Astrocyte (in vitro differentiated cells and primary cell): ENCODE data around the gene DENND5B. TPM values are rescaled to one million over a fixed set of nuclear protein-coding genes. Genes with fewer than 3 reads are reported as not detected.

Experiments
- DNase-seq: peaks from one replicate; pipeline ENCODE4 v3.0.0-alpha.2; 2010; ENCODE audit warnings: low read depth
- FAIRE-seq: peaks from 2 replicates; lab custom pipeline; 2011; peaks lifted over from hg19 to GRCh38; lab: Jason Lieb, UNC
- H2AFZ ChIP-seq: 2 replicates; pipeline ENCODE4 v1.6.0; 2012; ENCODE audit warnings: low read depth, low read length, inconsistent platforms
- H3K27ac ChIP-seq: 2 replicates; pipeline ENCODE4 v1.5.1; 2011; ENCODE audit warnings: low read depth, low read length, inconsistent platforms
- H3K27me3 ChIP-seq: 2 replicates; pipeline ENCODE4 v1.6.0; 2011; ENCODE audit warnings: low read length, inconsistent platforms; ENCODE audit not compliant: insufficient read depth
- H3K36me3 ChIP-seq: 2 replicates; pipeline ENCODE4 v1.5.1; 2011; ENCODE audit warnings: low read length, inconsistent platforms; ENCODE audit not compliant: insufficient read depth
- H3K4me1 ChIP-seq: 2 replicates; pipeline ENCODE4 v1.5.1; 2011; ENCODE audit warnings: low read length, inconsistent platforms; ENCODE audit not compliant: insufficient read depth
- H3K4me2 ChIP-seq: 2 replicates; pipeline ENCODE4 v1.6.0; 2012; ENCODE audit warnings: low read length, inconsistent platforms
- H3K4me3 ChIP-seq: 2 replicates; pipeline ENCODE4 v1.5.1; 2011; ENCODE audit warnings: low read depth, mild to moderate bottlenecking, low read length, inconsistent platforms; ENCODE audit not compliant: insufficient read depth
- H3K79me2 ChIP-seq: 2 replicates; pipeline ENCODE4 v1.6.0; 2012; ENCODE audit warnings: mild to moderate bottlenecking, low read length, inconsistent platforms; ENCODE audit not compliant: insufficient read depth
- H3K9ac ChIP-seq: 2 replicates; pipeline ENCODE4 v1.6.0; 2012; ENCODE audit warnings: mild to moderate bottlenecking, low read length, inconsistent platforms
- H3K9me3 ChIP-seq: 2 replicates; pipeline ENCODE4 v1.5.1; 2012; ENCODE audit warnings: low read depth, mild to moderate bottlenecking, low read length, inconsistent platforms; ENCODE audit not compliant: insufficient read depth
- H4K20me1 ChIP-seq: 2 replicates; pipeline ENCODE4 v1.6.0; 2012; ENCODE audit warnings: low read length, inconsistent platforms; ENCODE audit not compliant: insufficient read depth
- H3K27ac Mint-ChIP-seq: one replicate; pipeline ENCODE4 v1.8.0; 2021; ENCODE audit warnings: mild to moderate bottlenecking, mixed read lengths; ENCODE audit not compliant: unreplicated experiment
- H3K27me3 Mint-ChIP-seq: one replicate; pipeline ENCODE4 v1.8.0; 2021; ENCODE audit warnings: low read depth, mixed read lengths; ENCODE audit not compliant: unreplicated experiment
- H3K36me3 Mint-ChIP-seq: one replicate; pipeline ENCODE4 v1.8.0; 2021; ENCODE audit warnings: low read depth, mixed read lengths; ENCODE audit not compliant: unreplicated experiment
- H3K4me1 Mint-ChIP-seq: one replicate; pipeline ENCODE4 v1.8.0; 2021; ENCODE audit warnings: low read depth, mixed read lengths; ENCODE audit not compliant: unreplicated experiment
- H3K4me3 Mint-ChIP-seq: one replicate; pipeline ENCODE4 v1.8.0; 2021; ENCODE audit warnings: mild to moderate bottlenecking, moderate library complexity, mixed read lengths; ENCODE audit not compliant: unreplicated experiment
- H3K9me3 Mint-ChIP-seq: one replicate; pipeline ENCODE4 v1.8.0; 2021; ENCODE audit warnings: mild to moderate bottlenecking, mixed read lengths; ENCODE audit not compliant: unreplicated experiment
- CTCF ChIP-seq: IDR thresholded peaks from 2 replicates; pipeline ENCODE4 v1.5.1; 2011; ENCODE audit warnings: low read depth, mild to moderate bottlenecking, inconsistent platforms, low read length, moderate library complexity; ENCODE audit not compliant: insufficient read depth
- EZH2 ChIP-seq: IDR thresholded peaks from 2 replicates; pipeline ENCODE4 v1.6.1; 2012; ENCODE audit warnings: mild to moderate bottlenecking, low read length, inconsistent platforms; ENCODE audit not compliant: insufficient read depth
- total RNA-seq: library from RNA; stranded (reverse); gene quantifications from 2 replicates; pipeline ENCODE4 v1.2.1, GENCODE V29; 2021

DENND5B gene
- total RNA-seq, 1 donor from 2014 or later, result 22.7 TPM

- H3K4me1 Mint-ChIP-seq, result peaks cover 30% of the 10 kb centered on the region
- H4K20me1 ChIP-seq, result peaks cover 6% of the 10 kb centered on the region
- H3K4me3 Mint-ChIP-seq, result no peak overlapping the region
- no peak overlapping the region for H3K4me3 ChIP-seq
- H3K27ac ChIP-seq, result peak overlapping the region; percentile 69
- H3K36me3 Mint-ChIP-seq, result no peaks in the 10 kb centered on the region
- TF ChIP-seq CTCF, result no peak
- no peak for TF ChIP-seq EZH2
- H3K27me3 ChIP-seq, result no peaks in the 10 kb centered on the region
- H3K27ac Mint-ChIP-seq, result peak overlapping the region; percentile 99
- peaks cover 75% of the 10 kb centered on the region for H3K79me2 ChIP-seq
- no peaks in the 10 kb centered on the region for H3K9me3 ChIP-seq
- no peak overlapping the region for H2AFZ ChIP-seq
- H3K4me2 ChIP-seq, result peak overlapping the region; percentile 61
- no peak for DNase-seq
- no peak overlapping the region for H3K9ac ChIP-seq
- no peaks in the 10 kb centered on the region for H3K27me3 Mint-ChIP-seq
- H3K36me3 ChIP-seq, result no peaks in the 10 kb centered on the region
- H3K4me1 ChIP-seq, result peaks cover 27% of the 10 kb centered on the region
- peaks cover 4% of the 10 kb centered on the region for H3K9me3 Mint-ChIP-seq
- FAIRE-seq, result no peak
Observed at GRCh38 chr12:31585895-31586294, 5.0 kb downstream of the DENND5B start.

- no peaks in the 10 kb centered on the region for H3K27me3 ChIP-seq
- peaks cover 6% of the 10 kb centered on the region for H4K20me1 ChIP-seq
- H3K27ac ChIP-seq, result peak overlapping the region; percentile 69
- no peak overlapping the region for H3K9ac ChIP-seq
- peak overlapping the region; percentile 72 for H3K4me3 Mint-ChIP-seq
- no peak overlapping the region for H2AFZ ChIP-seq
- H3K4me1 ChIP-seq, result peaks cover 27% of the 10 kb centered on the region
- no peaks in the 10 kb centered on the region for H3K9me3 ChIP-seq
- peak overlapping the region; percentile 61 for H3K4me2 ChIP-seq
- no peaks in the 10 kb centered on the region for H3K36me3 Mint-ChIP-seq
- peak; percentile 82 for DNase-seq
- TF ChIP-seq EZH2 (no peak), CTCF (no peak)
- H3K27ac Mint-ChIP-seq, result peak overlapping the region; percentile 99
- peaks cover 4% of the 10 kb centered on the region for H3K9me3 Mint-ChIP-seq
- FAIRE-seq, result peak; percentile 23
- H3K36me3 ChIP-seq, result no peaks in the 10 kb centered on the region
- H3K4me3 ChIP-seq, result no peak overlapping the region
- peaks cover 30% of the 10 kb centered on the region for H3K4me1 Mint-ChIP-seq
- peaks cover 81% of the 10 kb centered on the region for H3K79me2 ChIP-seq
- H3K27me3 Mint-ChIP-seq, result no peaks in the 10 kb centered on the region
Observed at GRCh38 chr12:31585271-31585670, 5.7 kb downstream of the DENND5B start.

- peaks cover 4% of the 10 kb centered on the region for H3K9me3 Mint-ChIP-seq
- Histone ChIP-seq H3K9ac (no peak overlapping the region), H4K20me1 (peaks cover 6% of the 10 kb centered on the region), H3K36me3 (no peaks in the 10 kb centered on the region), H3K27me3 (no peaks in the 10 kb centered on the region), H3K4me1 (peaks cover 27% of the 10 kb centered on the region), H3K27ac (peak overlapping the region; percentile 69), H3K4me3 (no peak overlapping the region), H3K9me3 (no peaks in the 10 kb centered on the region), H3K79me2 (peaks cover 85% of the 10 kb centered on the region), H3K4me2 (peak overlapping the region; percentile 61), H2AFZ (no peak overlapping the region)
- no peak for FAIRE-seq
- TF ChIP-seq EZH2 (no peak), CTCF (no peak)
- H3K4me1 Mint-ChIP-seq, result peaks cover 30% of the 10 kb centered on the region
- peak overlapping the region; percentile 72 for H3K4me3 Mint-ChIP-seq
- peak overlapping the region; percentile 99 for H3K27ac Mint-ChIP-seq
- no peaks in the 10 kb centered on the region for H3K27me3 Mint-ChIP-seq
- no peak for DNase-seq
- H3K36me3 Mint-ChIP-seq, result no peaks in the 10 kb centered on the region
Observed at GRCh38 chr12:31584782-31585181, 6.2 kb downstream of the DENND5B start.
